Measurements from ENCODE around the gene GRPEL2.

DNA sequence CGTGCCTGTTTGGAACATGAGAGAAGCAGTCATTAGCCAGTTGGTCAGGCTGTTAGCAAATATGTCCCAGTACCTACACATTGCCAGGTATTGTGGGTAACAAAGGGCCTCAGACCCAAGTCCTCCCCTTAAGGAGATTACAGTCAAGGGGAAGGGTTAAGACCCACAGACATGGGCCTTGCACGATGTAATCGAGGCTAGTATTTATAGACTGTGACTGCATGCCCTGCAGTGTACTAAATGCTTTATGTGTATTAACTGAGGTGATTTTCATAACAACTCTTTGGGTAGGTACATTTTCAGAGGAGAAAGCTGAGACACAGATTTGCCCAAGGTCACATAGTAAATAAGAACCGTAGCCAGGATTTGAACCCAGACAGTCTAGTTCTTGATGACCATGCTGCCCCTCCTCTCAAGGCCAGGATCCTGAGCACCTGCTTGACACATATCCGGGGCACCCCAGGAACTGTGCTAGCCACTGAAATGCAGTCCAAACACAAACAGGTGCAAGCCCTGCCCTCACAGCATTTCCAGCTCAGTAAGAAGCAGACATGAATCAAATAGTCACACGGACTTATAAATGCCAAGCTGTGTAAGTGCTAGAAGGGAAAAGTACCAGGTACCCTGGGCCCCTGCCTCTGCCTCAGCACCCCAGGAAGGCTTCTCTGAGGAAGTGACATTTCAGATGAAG is 32.0 kb upstream of the GRPEL2 start:
- TF ChIP-seq CTCF (IDR thresholded peaks at IDR 0.05) (no peak), POLR2A (IDR thresholded peaks at IDR 0.05) (no peak)

Data from esophagus squamous epithelium (tissue), 4 donors.